HG03342 (cell line): ENCODE results near the gene SLC8A3.
"Not testable (repeated sequence)": the region's sequence is repeated elsewhere in the genome, so short reads cannot be mapped to it uniquely, and the experiment has no call there.

Experiments
- ATAC-seq: cut with Tn5 transposase; IDR thresholded peaks from one replicate; pipeline ENCODE4 v1.9.1; 2021; ENCODE audit warnings: mild to moderate bottlenecking, moderate library complexity; ENCODE audit not compliant: unreplicated experiment

The SLC8A3 gene, protein sequence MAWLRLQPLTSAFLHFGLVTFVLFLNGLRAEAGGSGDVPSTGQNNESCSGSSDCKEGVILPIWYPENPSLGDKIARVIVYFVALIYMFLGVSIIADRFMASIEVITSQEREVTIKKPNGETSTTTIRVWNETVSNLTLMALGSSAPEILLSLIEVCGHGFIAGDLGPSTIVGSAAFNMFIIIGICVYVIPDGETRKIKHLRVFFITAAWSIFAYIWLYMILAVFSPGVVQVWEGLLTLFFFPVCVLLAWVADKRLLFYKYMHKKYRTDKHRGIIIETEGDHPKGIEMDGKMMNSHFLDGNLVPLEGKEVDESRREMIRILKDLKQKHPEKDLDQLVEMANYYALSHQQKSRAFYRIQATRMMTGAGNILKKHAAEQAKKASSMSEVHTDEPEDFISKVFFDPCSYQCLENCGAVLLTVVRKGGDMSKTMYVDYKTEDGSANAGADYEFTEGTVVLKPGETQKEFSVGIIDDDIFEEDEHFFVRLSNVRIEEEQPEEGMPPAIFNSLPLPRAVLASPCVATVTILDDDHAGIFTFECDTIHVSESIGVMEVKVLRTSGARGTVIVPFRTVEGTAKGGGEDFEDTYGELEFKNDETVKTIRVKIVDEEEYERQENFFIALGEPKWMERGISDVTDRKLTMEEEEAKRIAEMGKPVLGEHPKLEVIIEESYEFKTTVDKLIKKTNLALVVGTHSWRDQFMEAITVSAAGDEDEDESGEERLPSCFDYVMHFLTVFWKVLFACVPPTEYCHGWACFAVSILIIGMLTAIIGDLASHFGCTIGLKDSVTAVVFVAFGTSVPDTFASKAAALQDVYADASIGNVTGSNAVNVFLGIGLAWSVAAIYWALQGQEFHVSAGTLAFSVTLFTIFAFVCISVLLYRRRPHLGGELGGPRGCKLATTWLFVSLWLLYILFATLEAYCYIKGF

DNA sequence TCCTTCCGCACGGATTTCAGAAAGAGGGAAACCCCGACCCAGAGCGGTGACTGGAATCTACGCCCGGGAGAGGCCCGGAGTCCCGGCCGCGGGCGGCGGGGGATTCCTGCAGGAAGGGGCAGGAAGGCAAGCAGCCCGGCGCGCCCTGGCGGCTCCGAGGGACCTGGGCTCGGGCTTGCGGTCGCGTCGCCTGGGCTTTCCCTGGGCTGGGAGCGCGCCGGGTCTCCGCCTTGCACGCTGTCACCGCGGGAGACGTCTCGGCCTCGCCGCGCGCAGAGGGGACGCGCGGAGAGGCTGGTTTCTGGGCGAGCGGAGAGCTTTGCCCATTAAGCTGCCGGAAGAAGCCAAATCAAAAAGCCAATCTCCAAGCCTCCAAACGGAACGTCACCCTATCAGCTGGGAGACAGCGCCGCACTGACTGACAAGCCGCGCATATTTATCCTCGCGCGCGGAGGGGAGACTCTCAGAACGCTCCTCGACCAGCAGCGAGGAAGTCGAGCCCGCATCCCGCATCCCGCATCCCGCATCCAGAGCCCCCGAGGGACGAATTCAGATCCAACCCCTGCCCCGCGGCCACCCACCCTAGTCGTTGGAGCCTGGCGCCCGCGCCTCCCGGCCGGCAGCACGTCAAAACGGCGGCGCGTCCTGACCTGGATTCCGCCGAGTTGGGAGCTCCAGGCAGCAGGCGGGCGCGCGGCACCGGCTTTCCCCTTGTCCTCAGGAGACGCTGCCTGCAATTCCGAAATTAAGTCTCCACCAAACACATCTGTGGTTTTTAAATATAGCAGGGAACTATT lies at the start of gene SLC8A3:
Gene SLC8A3 (minus strand): TSS at position 293 of the 797 bp plus-strand sequence. CDS start 20,529 bp downstream, outside the sequence.
- ATAC-seq: peak; percentile 31

DNA sequence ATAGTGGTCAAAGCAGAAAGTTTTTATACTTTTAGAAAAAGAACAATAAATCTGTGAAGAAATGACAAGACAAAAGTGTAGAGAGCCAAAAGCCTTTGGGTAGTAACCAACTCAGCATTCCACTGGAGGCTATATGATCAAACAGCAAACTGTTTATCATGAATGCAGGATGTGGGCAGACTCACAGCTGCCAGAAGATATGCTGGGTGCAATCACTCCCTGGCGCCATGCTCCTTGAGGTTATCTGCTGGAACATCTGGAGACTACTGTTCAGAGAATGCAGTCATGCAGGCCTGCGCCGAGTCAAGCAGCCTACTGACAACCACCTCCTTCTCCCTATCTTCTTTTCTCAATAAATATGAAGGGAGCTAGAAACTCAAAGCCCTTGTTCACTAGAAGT lies 49.0 kb upstream of the SLC8A3 start:
- no peak for ATAC-seq

DNA sequence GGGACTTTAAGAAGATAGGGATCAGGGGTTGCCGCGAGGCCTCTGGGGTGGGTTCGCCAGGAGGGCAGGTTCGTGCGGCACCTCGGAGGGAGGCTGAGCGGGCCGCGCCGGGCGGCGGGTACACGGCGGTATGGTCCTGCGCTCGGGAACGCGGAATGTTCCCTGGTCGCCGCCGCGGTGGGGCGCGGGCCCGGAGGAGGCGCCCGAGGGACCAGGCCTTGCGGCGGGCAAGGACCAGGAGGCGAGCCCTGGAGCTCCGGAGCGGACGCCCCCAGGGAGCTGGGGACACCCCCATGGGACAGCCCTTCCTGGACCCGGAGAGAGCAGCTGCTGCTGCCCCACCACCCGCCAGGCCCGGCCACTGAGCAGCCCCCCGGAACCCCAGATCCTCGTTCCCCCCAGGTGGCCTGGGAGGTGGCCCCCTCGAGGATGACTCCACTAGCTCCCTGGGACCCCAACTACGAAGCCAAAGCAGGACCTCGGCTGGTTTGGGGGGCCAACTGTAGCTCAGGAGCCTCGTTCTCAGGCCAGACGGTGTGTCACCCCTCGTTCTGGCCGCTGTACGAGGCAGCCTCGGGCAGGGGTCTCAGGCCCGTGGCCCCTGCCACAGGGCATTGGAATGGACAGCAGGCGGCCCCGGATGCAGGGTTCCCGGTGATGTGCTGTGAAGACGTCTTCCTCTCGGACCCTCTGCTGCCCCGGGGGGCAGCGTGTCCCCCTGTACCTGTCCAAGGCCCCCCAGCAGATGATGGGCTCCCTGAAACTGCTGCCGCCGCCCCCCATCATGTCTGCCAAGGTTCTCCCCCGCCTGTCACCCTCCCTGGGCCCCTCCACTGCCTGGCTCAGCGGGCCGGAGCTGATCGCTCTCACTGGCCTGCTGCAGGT lies 45.6 kb upstream of the SLC8A3 start:
- ATAC-seq: no peak

DNA sequence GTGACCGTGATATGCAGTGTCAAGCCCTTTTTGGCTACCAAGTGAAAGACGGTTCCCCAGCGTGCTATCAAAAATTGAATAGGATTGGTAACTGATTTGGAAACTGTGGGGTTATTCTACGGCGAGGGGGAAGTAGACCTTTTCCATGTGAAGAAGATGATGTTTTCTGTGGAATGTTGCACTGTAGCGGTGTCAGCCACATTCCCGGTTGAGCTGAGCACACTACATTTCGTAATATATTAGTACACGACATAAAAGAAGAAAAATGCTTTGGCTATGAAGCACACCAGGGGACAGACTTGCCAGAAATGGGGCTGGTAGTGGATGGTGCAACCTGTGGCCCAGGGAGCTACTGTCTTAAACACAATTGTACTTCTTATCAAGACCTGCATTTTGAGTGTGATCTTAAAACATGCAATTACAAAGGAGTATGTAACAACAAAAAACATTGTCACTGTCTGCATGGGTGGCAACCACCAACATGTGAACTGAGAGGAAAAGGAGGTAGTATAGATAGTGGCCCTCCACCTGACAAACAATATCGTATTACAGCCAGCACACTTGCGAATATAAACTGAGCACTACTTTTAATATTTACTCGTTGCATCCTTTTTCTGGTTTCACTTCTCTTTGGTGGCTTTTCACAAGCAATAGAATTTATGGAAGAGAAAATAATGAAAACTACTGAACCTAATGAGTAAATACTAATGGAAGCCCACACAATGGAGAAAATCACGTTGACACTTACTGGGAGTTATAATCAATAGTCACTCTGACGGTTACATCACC lies 43.2 kb upstream of the SLC8A3 start:
- peak; percentile 67 for ATAC-seq

DNA sequence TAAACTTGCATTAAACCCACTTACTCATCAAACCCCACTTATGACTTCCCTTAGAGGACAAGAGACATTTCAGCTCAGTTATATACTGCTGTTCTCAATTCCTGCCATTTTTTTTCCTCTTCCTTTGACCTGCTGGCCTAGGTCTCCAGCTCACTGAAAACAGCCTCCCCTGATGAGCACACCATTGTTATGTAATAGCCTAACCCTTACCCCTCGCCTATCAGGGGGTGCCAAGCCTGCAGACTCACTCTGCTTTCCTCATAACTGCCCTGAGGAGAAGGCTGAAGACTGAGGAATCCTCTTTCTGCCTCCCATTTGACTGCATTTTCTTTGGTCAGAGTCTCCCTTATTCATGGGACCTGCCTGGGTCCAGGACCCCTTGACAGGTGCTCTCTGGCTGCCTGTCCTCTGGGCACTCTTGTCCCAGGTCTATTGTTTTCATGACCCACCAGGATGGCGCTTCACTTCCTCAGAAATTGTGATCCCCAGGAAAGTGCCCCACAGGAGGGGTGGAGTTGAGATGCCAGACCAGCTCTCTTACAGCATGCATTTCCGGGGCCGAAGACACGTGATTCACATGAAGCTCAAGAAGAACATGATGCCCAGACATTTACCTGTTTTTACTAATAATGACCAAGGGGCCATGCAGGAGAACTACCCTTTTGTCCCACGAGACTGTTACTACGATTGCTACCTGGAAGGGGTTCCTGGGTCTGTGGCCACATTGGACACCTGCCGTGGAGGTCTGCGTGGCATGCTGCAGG lies 41.3 kb upstream of the SLC8A3 start:
- ATAC-seq: not testable (repeated sequence)

DNA sequence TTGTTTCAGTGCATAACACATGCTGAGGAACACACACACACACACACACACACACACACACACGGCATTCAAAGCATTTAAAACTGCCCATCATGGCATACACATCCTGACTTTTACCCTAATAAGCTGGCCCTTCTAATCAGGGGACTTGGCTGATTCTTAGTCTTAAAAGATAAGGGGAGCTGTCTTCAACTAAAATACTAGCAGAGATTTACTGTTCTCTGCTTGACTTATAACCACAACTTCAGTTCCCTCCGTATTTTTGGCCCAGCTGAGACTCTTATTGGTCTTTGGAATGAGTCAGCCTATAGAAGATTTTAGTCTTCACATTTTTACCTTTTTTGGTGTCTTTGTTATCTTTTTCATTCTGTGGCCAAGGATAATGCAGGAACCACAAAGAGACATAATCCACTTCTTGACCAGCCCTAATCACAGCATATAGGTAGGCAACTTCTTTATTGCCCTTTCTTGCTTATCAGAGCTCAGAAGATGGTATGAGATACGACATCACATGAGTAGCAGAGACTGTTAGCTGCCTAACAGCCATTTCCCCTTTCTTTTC lies 25.1 kb upstream of the SLC8A3 start:
- ATAC-seq: no peak

DNA sequence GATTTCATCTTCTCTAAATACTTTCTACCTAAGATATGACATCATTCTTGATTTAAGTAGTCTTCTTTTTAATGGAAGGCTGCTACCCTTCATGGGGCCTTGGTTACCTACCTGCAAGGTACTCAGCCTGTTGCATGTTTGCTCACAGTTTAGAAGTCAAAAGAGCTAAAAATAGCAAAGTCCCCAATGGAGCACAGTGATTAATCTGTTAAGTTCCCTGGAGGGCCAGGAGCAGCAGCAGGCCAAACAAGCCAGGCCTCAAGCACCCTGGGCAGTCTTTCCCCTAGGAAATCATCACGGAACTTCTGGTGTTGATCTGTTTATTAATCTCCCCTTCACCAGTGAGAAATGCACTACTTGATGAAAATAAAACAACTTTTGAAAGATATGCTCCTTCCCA lies 24.0 kb upstream of the SLC8A3 start:
- no peak for ATAC-seq

DNA sequence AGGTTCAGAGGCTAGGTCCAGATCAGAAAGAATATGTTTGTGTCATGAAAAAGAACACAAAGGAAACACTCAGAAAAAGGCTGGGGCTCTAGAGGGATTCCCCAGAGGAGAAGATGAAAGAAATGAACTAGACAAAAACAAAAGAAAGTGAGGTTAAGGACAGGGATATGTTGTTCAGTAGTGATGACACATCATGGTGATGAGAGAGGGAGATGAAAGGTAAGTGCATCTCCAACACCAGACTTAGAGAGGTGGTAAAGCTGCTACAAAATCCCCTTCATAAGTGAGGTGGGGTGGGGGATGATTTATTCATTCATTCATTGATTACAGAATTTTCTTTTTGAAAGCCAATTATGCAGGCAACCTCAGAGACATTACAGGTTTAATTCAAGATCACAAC lies 19.6 kb upstream of the SLC8A3 start:
- ATAC-seq: no peak

DNA sequence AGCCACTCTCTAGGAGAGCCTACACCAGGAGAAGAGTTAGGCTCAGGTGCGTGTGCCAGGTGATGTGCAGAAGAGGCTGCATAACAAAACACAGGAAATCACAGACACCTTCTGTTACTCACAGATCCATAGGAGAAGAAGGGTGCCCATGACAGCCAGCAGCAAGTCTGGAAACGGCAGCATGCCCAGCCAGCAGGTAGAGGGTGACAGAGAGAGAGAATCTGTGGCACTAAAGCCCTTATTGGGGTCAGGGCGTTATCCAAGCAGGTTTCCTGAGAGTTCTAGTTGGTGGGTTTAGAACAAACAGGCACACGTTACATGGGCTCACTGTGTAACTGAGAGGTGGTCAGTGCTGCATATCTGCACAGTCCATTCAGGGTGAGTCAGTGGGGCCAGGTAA lies 14.9 kb upstream of the SLC8A3 start:
- no peak for ATAC-seq

DNA sequence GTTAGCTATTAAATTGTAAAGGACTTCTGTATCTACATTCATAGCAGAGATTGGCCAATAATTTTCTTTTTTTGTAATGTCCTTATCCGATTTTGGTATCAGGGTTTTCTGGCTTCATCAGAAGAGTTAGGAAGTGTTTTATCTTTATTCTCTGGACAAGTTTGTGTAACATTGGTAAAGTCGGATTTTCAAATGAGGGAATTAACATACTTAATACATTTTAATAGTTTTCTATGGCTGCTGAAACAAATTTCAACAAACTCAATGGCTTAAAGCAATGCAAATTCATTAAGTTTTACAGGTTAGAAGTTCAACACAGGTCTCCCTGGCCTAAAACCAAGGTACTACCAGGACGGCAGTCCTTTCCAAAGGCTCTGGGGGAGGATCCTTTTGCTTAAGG lies 13.2 kb upstream of the SLC8A3 start:
- ATAC-seq: no peak

DNA sequence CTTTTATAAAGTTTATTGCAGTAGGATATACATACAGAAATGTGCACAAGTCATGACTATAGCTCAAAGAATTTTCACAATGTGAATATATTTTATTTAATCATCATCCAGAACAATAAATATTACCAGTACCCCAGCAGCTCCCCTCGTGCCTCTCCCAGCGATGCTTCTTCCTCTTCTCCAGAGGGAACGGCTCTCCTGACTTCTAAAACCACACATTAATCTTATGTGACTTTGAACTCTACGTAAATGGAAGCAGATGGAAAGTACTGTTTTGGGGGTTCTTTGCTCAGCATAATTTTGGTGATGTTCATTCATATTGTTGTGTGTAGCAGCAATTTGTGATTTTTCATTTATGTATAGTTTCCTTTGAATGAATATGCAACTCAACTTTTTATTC lies 4.6 kb upstream of the SLC8A3 start:
- ATAC-seq: no peak

DNA sequence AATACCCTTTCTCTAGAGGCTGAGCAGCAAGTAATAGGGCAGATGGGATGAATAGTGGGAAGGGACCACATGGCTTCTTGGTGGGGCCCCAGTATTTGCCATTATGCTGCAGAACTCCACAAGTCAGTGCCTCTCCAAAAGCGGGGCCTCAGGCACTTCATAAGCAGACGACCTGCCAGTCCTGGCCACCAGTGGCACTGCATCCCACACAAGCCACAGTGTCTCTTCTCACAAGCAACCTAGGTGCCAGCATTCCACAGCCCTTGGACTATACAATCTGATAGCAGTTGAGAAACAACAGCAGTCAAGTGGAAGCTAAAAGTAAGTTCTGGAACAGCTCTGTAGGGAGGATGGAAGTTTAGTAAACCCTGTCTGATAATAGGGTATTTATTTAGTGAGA lies 4.2 kb upstream of the SLC8A3 start:
- no peak for ATAC-seq

DNA sequence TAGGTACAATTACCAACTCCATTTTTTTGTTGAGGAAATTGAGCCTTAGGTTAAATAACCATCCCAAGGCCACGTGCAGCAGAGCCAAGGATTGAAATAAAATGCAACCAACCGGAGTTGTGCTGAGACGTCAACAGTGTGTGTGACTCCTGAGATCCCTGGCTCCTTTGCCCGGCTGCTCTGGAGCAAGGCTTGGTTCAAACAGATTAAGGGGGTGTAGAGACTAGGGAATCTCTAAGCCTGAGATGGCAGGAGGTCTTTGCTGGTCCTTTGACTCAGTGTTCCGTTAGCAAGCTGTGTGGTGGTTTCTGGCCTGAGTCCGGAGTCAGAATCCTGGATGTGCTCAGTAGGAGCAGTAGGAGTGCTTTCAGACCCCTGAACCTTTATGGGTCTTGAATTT lies 1.4 kb upstream of the SLC8A3 start:
- ATAC-seq: no peak

DNA sequence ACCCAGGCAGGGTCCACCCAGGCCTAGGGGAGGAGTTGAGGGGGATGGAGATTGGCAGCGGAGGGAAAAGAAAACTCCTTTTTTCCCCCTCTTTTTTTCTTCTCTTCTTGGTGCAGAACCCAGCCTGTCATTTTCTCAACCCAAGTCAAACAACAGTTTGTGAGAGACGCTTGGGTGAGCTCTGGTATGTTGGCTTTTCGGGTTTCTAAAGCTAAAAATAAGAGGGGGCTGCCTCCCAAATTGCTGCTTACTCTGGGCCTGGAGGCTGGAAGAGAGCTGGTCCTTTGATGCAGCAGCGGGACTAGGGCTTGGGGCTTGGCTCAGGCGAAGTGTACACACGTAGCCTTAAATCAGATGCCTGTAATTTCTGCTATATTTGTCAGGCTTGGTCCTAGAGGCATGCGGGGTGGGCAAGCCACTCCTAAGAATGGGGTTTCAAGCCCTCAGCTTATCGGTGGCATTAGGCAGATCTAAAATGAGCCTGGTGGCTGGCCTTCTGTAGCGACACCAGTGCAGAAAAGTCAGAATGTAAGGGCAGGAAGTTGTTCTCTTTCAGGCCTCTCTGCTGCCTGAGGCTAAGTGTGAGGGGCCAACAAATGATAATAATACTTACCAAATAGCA lies 816 bp upstream of the SLC8A3 start:
- ATAC-seq: no peak

DNA sequence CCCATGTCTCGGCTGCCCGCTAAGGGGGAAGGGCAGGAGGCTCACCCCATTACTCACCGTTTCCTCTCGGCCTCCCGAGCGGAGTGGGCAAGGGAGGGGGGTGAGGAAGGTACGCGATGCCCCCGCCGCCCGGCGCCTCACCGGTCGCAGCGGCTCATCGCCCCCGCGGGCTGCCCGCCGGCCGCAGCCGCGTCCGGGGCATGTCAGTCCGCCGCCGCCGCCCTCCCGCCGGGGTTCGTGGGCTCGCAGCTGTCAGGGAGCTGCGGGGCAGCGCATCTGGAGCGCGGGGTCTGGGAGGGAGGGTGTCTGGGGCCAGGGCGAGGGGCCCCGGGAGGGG lies 461 bp downstream of the SLC8A3 start:
- ATAC-seq: peak; percentile 14

DNA sequence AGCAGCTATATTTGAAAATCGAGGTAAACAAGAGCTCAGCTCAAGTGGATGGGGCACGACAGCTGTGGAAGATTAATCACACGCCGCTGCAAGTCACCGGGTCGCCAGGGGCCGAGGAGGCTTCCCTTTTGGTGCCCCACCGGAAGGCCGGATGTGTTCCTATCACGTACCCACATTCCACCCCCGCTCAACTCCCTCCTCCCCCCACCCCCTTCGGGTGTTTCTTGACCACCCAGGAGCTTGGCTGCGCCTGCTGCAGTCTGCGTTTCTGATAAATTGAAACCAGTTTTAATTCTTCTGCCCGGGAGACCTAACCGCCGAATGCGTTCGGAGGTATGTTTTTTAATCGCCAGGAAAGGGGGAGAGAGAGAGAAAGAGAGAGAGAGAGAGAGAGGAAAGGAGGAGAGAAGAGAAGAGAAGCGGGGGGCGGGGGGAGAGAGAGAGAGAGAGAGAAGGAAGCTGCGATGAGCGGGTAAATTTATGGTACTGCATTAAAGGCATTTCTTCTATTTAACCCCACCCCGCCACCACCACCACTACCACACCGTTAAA lies 1.8 kb downstream of the SLC8A3 start:
- ATAC-seq: no peak

DNA sequence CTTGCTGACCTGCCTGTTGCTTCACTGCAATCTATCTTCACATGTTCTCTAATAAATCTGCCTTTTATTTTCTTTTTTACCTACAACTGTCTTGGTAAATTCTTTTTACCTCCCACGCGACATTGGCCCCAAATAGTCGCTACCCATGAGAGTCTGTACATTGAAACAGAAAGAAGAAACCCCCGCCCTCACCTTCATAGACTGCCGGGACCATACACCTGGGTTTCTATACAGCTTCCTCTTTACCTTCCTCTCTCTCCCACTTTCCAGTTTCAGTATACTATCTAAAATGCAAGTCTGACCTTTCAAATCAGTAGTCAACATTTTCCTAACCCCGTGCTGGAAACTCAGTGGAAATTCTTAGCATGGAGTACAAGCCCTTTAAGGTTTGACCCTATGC lies 4.8 kb downstream of the SLC8A3 start:
- peak; percentile 57 for ATAC-seq

DNA sequence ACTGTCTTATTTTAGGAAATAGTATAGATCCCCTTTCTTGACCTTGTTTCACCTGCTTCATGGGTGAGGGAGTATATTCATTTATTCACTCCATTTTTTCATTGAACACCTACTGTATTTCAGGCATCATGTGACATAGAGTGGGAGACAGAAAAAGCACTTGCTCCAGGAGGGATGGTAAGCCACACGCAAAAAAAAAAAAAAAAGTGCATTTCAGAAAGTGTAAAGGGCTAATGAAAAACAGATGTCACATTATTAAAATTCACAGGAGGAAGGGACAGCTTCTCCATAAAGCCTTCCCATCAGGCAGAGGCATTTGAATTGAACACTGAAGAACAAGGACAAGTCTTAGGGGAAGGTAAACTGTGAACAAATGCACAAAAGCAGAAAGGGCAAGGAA lies 7.5 kb downstream of the SLC8A3 start:
- no peak for ATAC-seq
